Left ventricle myocardium superior (tissue), 1 donor: ENCODE measurements around the gene LASP1. TPM values are rescaled to one million over a fixed set of nuclear protein-coding genes. Genes with fewer than 3 reads are reported as not detected.
A peak's percentile ranks its signal among the peaks of the same experiment; 100 is the strongest.

Source experiments
- ATAC-seq: fragments of 200-7000 bp; cut with Tn5 transposase; one replicate; pipeline ENCODE4 v1.9.1; 2020; ENCODE audit warnings: mild to moderate bottlenecking, moderate library complexity
- DNase-seq: peaks from one replicate; pipeline ENCODE4 v3.0.0-alpha.2; 2020
- intact Hi-C: fragments of 100-400 bp; cut with micrococcal nuclease; formaldehyde crosslinking; loops from one replicate; pipeline ENCODE4 v1.11.0; 2022
- microRNA-seq: library from miRNA; unstranded; fragments of <30 nt; microRNA quantifications from one replicate; pipeline ENCODE4 v1.2.0, GENCODE V29; 2020; ENCODE audit warnings: borderline number of aligned reads
- total RNA-seq: library from RNA; stranded (reverse); fragmentation: NEBNext Ultra II Directional; extraction: Animal tissue kit (Norgen Biotek cat#: 25700); gene quantifications from one replicate; pipeline ENCODE4 v1.2.1, GENCODE V29; 2021
- donor health status: DM: no; HTN: yes; CAD: no; lungs with severe emphysema.

The LASP1 gene
- total RNA-seq, 1 donor from 2014 or later, result 28.4 TPM

DNA sequence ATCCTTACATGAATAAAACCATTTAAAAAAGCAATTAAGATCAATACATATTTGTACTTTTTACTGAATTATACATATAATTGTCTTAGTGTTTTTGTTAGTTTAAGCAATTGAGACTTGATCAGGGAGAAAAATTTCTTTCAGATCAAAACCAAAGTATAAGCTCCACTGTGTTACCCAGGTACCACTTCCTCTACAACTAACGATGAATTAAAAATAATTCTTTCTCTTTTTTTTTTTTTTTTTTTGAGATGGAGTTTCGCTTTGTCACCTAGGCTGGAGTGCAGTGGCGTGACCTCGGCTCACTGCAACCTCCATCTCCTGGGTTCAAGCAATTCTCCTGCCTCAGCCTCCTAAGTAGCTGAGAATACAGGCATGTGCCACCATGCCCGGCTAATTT lies 90.5 kb downstream of the LASP1 start:
- DNase-seq, result no peak
- ATAC-seq, result no peak
- intact Hi-C loops, result no loop called here

GRCh38 chr17:38961413-38961812 lies 91.6 kb downstream of the LASP1 start:
- intact Hi-C loops, result no loop called here
- DNase-seq, result no peak
- ATAC-seq, result no peak

GRCh38 chr17:38967290-38967738 lies 97.5 kb downstream of the LASP1 start, which contains the start of gene FBXO47:
FBXO47 (minus strand) TSS chr17:38967403; CDS start chr17:38963025, 4,378 bp downstream.
- DNase-seq (peak; percentile 95), ATAC-seq (peak; percentile 99)
- intact Hi-C loops, result no loop called here

DNA sequence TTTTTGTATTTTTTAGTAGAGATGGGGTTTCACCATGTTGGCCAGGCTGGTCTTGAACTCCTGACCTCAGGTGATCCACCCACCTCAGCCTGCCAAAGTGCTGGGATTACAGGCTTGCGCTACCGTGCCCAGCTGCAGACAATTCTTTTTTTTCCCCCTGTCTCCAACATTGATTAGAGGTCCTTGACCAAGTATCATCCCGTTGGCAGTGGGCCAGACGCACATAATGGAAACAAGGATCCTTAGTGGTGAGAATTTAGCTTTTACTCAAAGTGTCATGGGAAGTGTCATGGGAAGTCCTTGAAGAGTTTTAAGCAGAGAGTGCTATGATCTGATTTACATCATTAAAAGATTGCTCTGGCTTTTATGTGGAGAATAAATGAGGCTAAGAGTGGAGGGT lies 99.4 kb downstream of the LASP1 start:
- DNase-seq, result no peak
- intact Hi-C loops, result no loop called here
- ATAC-seq, result no peak

DNA sequence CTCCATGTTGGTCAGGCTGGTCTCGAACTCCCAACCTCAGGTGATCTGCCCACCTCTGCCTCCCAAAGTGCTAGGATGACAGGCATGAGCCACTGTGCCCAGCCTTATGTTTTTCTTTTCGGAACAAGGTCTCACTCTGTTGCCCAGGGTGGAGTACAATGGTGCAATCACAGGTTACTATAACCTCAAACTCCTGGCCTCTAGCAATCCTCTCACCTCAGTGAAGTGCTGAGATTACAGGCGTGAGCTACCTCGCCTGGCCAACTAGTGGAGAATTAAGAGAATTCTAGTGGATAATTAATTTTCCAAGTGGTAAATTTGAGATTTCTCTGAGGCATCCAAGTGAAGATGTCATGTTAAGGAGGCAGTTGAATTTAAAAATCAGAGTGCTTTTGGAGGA lies 100.3 kb downstream of the LASP1 start:
- DNase-seq, result no peak
- no peak for ATAC-seq
- intact Hi-C loops, result no loop called here

DNA sequence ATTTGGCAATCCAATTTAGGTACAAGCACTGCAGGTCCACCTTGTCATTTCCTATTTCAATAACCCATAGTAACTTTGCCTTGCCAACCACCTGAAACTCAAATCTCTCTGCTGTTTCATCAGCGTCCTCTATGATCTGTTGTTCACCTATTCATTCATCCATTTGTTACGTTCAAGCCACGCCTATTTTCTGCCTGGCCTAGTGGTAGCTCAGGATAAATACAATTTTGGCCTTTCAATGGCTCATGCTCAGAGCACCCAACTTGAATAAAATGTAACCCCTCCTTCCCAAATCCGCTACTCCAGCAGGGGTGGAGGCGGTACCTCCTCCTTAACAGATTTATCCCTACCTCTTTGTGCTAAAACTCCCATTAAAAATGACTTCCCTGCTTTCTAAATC lies 100.9 kb downstream of the LASP1 start:
- intact Hi-C loops, result no loop called here
- ATAC-seq, result no peak
- no peak for DNase-seq

Small RNAs within 50 kb of the gene (microRNA-seq; reads per million reads assigned to microRNA genes)
- gene MIR4727 (not detected), gene MIR6779 (not detected)

Other genes with a start within 250 kb of the LASP1 start
- 0.57 TPM for gene EPOP, start 195.1 kb upstream of the LASP1 start, total RNA-seq
- 88.0 TPM for gene MLLT6, start 164.8 kb upstream of the LASP1 start, total RNA-seq
- gene CISD3, start 139.7 kb upstream of the LASP1 start, total RNA-seq, result 87.9 TPM
- gene PCGF2, start 121.7 kb upstream of the LASP1 start, total RNA-seq, result 23.8 TPM
- 167 TPM for gene PSMB3, start 117.3 kb upstream of the LASP1 start, total RNA-seq
- gene PIP4K2B, start 70.5 kb upstream of the LASP1 start, total RNA-seq, result 42.3 TPM
- gene CWC25, start 44.7 kb upstream of the LASP1 start, total RNA-seq, result 10.0 TPM
- gene RPL23, start 16.3 kb upstream of the LASP1 start, total RNA-seq, result 799 TPM
- not detected for gene FBXO47, start 97.3 kb downstream of the LASP1 start, total RNA-seq